Lung (tissue), 12 donors: ENCODE measurements around the gene CDKN1A. TPM values are rescaled to one million over a fixed set of nuclear protein-coding genes. Genes with fewer than 3 reads are reported as not detected.

Experiments
- ATAC-seq: fragments of 200-7000 bp; cut with Tn5 transposase; one replicate; pipeline ENCODE4 v1.9.1; 2020; ENCODE audit warnings: moderate number of reproducible peaks; ENCODE audit not compliant: insufficient read depth, low FRiP score
- DNase-seq, 3 donors: peaks; one replicate each; pipeline ENCODE4 v3.0.0-alpha.2; 2013 to 2017
- H3K27ac ChIP-seq, 2 donors: one replicate each; pipeline ENCODE4 v1.5.1; 2013; ENCODE audit warnings: mild to moderate bottlenecking in 2 of 2, moderate library complexity in 2 of 2, control low read depth in 1 of 2, inconsistent platforms in 1 of 2, low read depth in 1 of 2, low read length in 1 of 2
- H3K27me3 ChIP-seq, 3 donors: one replicate each; pipeline ENCODE4 v1.5.1; 2013; ENCODE audit warnings: low read length in 2 of 3; ENCODE audit not compliant: control insufficient read depth in 3 of 3, insufficient read depth in 3 of 3
- H3K36me3 ChIP-seq, 4 donors: one replicate each; pipeline ENCODE4 v1.5.1; 2013; ENCODE audit warnings: low read length in 4 of 4, mild to moderate bottlenecking in 1 of 4, moderate library complexity in 1 of 4; ENCODE audit not compliant: control insufficient read depth in 4 of 4, insufficient read depth in 4 of 4
- H3K4me1 ChIP-seq, 5 donors: one replicate each; pipeline ENCODE4 v1.5.1; 2013; ENCODE audit warnings: low read length in 5 of 5, mild to moderate bottlenecking in 2 of 5, moderate library complexity in 1 of 5; ENCODE audit not compliant: control insufficient read depth in 5 of 5, insufficient read depth in 5 of 5
- H3K4me3 ChIP-seq: one replicate; pipeline ENCODE4 v1.5.1; 2013; ENCODE audit warnings: mild to moderate bottlenecking, control low read depth, moderate library complexity
- H3K9ac ChIP-seq, 2 donors: one replicate each; pipeline ENCODE4 v1.5.1; 2013; ENCODE audit warnings: low read length in 2 of 2, control low read depth in 1 of 2; ENCODE audit not compliant: insufficient read depth in 1 of 2
- H3K9me3 ChIP-seq, 4 donors: one replicate each; pipeline ENCODE4 v1.5.1; 2013; ENCODE audit warnings: low read length in 3 of 4, mild to moderate bottlenecking in 1 of 4, moderate library complexity in 1 of 4; ENCODE audit not compliant: control insufficient read depth in 4 of 4, insufficient read depth in 3 of 4
- CTCF ChIP-seq: IDR thresholded peaks from 2 replicates; pipeline ENCODE4 v1.5.1; 2012; ENCODE audit warnings: mild to moderate bottlenecking; ENCODE audit errors: control extremely low read depth, extremely low read depth
- WGBS, 2 donors: extraction: QIAGEN DNeasy Blood & Tissue Kit; methylation state at CpG; one replicate each; pipeline ENCODE4 v1.1.7; 2013; 5-methylcytosine and 5-hydroxymethylcytosine counted together
- polyA plus RNA-seq, 2 donors: library from polyadenylated mRNA; stranded (reverse); fragments of 200-250 nt; gene quantifications; one replicate each; pipeline ENCODE4 v1.2.1, GENCODE V29; 2013
- total RNA-seq, 2 donors: library from RNA; depleted of rRNA in 1 of 2; stranded (reverse); fragments of >200 nt in 1 of 2; gene quantifications; one replicate each; pipeline ENCODE4 v1.2.1, GENCODE V29; 2014 to 2021
- donor health status: control.
- donor health status: control.
- donor health status: Bipolar disorder and iron deficiency.
- donor health status: healthy.
- donor health status: DM: yes; HTN: yes; CAD: no.

CDKN1A gene
- total and polyA plus RNA-seq, 4 donors: 35.3 to 183 (median 66.2) TPM

- Histone ChIP-seq H3K27me3 (no peaks in the 10 kb centered on the region), H3K4me1 (peaks cover 0 to 5% (median 0%) of the 10 kb centered on the region in 5 donors), H3K9me3 (no peaks in the 10 kb centered on the region), H3K9ac (no peak overlapping the region), H3K4me3 (no peak overlapping the region), H3K36me3 (no peaks in the 10 kb centered on the region), H3K27ac (no peak overlapping the region)
- no peak for TF ChIP-seq CTCF
- DNase-seq (no peak), ATAC-seq (no peak)
- 82 to 85% methylated on average over 3 of the region's 3 CpGs for WGBS, 2 donors
Measured at GRCh38 chr6:36649086-36649485, 29.4 kb upstream of the CDKN1A start.

- Histone ChIP-seq H3K9ac (no peak overlapping the region), H3K4me1 (peaks cover 0 to 4% (median 0%) of the 10 kb centered on the region in 5 donors), H3K9me3 (no peaks in the 10 kb centered on the region), H3K36me3 (no peaks in the 10 kb centered on the region), H3K27ac (no peak overlapping the region), H3K27me3 (no peaks in the 10 kb centered on the region), H3K4me3 (no peak overlapping the region)
- ATAC-seq (no peak), DNase-seq (no peak)
- no peak for TF ChIP-seq CTCF
- WGBS, 2 donors: 59 to 62% methylated on average over 13 of the region's 13 CpGs
Measured at GRCh38 chr6:36649701-36650484, 28.6 kb upstream of the CDKN1A start.

GRCh38 chr6:36650848-36651478, 27.6 kb upstream of the CDKN1A start:
- DNase-seq: peak in 1 of 3 donors; percentile 45
- H3K4me1 ChIP-seq: peaks cover 0 to 2% (median 0%) of the 10 kb centered on the region in 5 donors
- H3K36me3 ChIP-seq: no peaks in the 10 kb centered on the region
- H3K27me3 ChIP-seq: no peaks in the 10 kb centered on the region
- no peak overlapping the region for H3K4me3 ChIP-seq
- 17 to 25% methylated on average over 2 of the region's 2 CpGs for WGBS, 2 donors
- H3K9me3 ChIP-seq: no peaks in the 10 kb centered on the region
- no peak for TF ChIP-seq CTCF
- H3K9ac ChIP-seq: no peak overlapping the region
- no peak overlapping the region for H3K27ac ChIP-seq
- no peak for ATAC-seq
